Brain microvascular endothelial cell (primary cell): ENCODE measurements around the gene TBC1D4.

Experiments used
- DNase-seq: peaks from one replicate; pipeline ENCODE4 v3.0.0-alpha.2; 2020
- H3K27ac ChIP-seq: fragments of 250-450 bp; sonication (Bioruptor Pico); 2 replicates; pipeline ENCODE4 v1.5.1; 2020; ENCODE audit warnings: mild to moderate bottlenecking, moderate library complexity
- H3K27me3 ChIP-seq: fragments of 250-450 bp; sonication (Bioruptor Pico); replicated peaks from 2 replicates; pipeline ENCODE4 v1.5.1; 2020; ENCODE audit warnings: mild to moderate bottlenecking
- H3K36me3 ChIP-seq: fragments of 250-450 bp; sonication (Bioruptor Pico); replicated peaks from 2 replicates; pipeline ENCODE4 v1.5.1; 2020; ENCODE audit warnings: mild to moderate bottlenecking
- H3K4me3 ChIP-seq: 2 replicates; pipeline ENCODE4 v1.5.1; 2011; ENCODE audit warnings: low read depth, mild to moderate bottlenecking, control low read depth, low read length, moderate library complexity
- in situ Hi-C: cut with HindIII; loops from 2 replicates; pipeline ENCODE4 v1.10.0; 2017; ENCODE audit warnings: low sequenced_read_pairs, low pct_ligation_motif_present
- TF ChIP-seq, protein P1 (sequence below): IDR thresholded peaks from 2 replicates; pipeline ENCODE4 v1.5.1; 2011; ENCODE audit warnings: low read depth, mild to moderate bottlenecking, moderate library complexity, low read length, control low read depth, inconsistent platforms; ENCODE audit errors: missing control alignments

Gene TBC1D4

DNA sequence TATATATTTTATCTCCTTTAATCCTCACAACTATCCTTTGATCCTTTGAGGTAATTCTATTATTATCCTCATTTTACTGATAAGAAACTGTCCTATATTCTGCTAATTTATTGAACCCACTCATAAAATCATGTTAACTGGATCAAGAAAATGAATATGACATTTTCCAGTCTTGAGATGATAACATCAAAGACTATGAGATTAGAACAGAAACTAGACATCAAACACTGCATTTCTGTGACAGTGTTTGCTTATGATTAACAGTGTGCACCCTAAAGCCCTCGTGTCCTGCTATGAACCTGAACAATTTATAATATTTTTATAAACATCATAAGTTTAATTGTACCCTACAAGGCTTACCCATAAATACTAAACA lies 96.3 kb downstream of the TBC1D4 start:
- TF ChIP-seq, protein P1, sequence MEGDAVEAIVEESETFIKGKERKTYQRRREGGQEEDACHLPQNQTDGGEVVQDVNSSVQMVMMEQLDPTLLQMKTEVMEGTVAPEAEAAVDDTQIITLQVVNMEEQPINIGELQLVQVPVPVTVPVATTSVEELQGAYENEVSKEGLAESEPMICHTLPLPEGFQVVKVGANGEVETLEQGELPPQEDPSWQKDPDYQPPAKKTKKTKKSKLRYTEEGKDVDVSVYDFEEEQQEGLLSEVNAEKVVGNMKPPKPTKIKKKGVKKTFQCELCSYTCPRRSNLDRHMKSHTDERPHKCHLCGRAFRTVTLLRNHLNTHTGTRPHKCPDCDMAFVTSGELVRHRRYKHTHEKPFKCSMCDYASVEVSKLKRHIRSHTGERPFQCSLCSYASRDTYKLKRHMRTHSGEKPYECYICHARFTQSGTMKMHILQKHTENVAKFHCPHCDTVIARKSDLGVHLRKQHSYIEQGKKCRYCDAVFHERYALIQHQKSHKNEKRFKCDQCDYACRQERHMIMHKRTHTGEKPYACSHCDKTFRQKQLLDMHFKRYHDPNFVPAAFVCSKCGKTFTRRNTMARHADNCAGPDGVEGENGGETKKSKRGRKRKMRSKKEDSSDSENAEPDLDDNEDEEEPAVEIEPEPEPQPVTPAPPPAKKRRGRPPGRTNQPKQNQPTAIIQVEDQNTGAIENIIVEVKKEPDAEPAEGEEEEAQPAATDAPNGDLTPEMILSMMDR, result no peak
- no peaks in the 10 kb centered on the region for H3K36me3 ChIP-seq
- no peak overlapping the region for H3K4me3 ChIP-seq
- H3K27ac ChIP-seq, result no peak overlapping the region
- no peaks in the 10 kb centered on the region for H3K27me3 ChIP-seq
- in situ Hi-C loops, result no loop called here
- DNase-seq, result no peak

DNA sequence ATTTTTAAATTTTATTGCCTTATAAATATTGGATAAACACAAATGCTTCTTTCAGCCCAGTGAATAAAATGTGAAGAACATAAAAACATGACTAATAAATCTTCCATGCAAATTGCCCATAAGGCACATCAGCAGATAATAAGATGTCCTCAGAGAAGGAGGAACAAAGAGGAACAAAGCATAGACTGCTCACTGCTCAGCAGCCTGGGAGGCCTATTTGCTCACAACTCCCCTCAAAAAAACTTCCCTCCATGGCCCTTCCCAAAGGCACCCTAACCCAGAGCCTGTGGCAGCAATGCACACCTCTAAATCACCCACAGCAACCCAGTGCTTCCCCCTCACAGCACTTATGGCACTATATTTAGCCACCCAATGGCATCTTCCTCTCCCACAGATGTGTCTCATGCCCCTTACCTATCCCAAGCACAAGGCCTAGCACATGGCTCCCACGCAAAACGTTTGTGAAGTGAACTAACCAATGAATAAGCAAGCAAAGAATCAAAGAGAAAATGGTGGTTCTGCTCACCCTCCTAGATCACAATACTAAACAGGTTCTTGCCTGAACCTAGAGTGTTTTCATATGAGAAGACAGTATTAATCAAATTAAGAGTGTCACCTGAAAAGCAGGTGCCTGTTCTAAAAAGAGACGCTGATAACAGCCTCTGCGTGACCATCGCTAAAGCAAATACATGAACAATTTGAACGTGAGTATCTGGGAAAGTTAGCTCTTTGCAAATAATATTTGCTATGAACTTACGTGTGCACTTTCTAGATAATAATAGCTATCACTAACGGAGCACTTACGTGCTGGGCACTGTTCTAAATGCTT lies 96.9 kb downstream of the TBC1D4 start:
- Histone ChIP-seq H3K36me3 (no peaks in the 10 kb centered on the region), H3K4me3 (no peak overlapping the region), H3K27me3 (no peaks in the 10 kb centered on the region), H3K27ac (no peak overlapping the region)
- in situ Hi-C loops, result no loop called here
- DNase-seq, result no peak
- TF ChIP-seq, protein P1, result no peak

- DNase-seq, result no peak
- in situ Hi-C loops, result no loop called here
- H3K4me3 ChIP-seq, result no peak overlapping the region
- H3K27me3 ChIP-seq, result no peaks in the 10 kb centered on the region
- H3K27ac ChIP-seq, result no peak overlapping the region
- TF ChIP-seq, protein P1, result no peak
- no peaks in the 10 kb centered on the region for H3K36me3 ChIP-seq
Observed at GRCh38 chr13:75383064-75383715, 98.8 kb downstream of the TBC1D4 start.

DNA sequence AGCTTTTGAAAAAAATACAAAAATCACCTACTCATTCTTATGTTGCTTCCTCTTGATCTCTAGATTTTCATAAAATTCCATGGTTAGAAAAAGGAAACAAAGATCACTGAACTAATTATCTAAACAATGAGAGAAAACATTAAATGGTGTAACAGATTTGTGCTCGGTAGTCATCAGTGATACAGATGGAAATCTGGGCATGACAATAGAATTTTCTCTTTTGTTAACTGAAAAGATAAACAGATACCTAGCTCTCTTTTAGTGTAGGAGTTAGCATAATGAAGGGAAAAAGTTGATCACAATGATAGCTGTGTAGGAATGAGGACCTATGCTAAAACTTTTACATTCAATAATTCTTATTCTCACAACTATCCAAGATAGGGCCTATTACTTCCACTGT lies 103.7 kb downstream of the TBC1D4 start:
- Histone ChIP-seq H3K36me3 (no peaks in the 10 kb centered on the region), H3K27me3 (no peaks in the 10 kb centered on the region), H3K27ac (no peak overlapping the region), H3K4me3 (no peak overlapping the region)
- in situ Hi-C loops, result no loop called here
- DNase-seq, result no peak
- TF ChIP-seq, protein P1, result no peak

- no peak for DNase-seq
- Histone ChIP-seq H3K27ac (no peak overlapping the region), H3K36me3 (no peaks in the 10 kb centered on the region), H3K27me3 (no peaks in the 10 kb centered on the region), H3K4me3 (no peak overlapping the region)
- in situ Hi-C loops, result no loop called here
- TF ChIP-seq, protein P1, result no peak
Observed at GRCh38 chr13:75376792-75377402, 105.1 kb downstream of the TBC1D4 start.
